ENCODE data around the gene HTRA1.

GRCh38 chr10:122462533-122463465 lies 1.4 kb downstream of the HTRA1 start:
- TF ChIP-seq POLR2A (IDR thresholded peaks at IDR 0.05), result no peak
- TF ChIP-seq, protein P1, sequence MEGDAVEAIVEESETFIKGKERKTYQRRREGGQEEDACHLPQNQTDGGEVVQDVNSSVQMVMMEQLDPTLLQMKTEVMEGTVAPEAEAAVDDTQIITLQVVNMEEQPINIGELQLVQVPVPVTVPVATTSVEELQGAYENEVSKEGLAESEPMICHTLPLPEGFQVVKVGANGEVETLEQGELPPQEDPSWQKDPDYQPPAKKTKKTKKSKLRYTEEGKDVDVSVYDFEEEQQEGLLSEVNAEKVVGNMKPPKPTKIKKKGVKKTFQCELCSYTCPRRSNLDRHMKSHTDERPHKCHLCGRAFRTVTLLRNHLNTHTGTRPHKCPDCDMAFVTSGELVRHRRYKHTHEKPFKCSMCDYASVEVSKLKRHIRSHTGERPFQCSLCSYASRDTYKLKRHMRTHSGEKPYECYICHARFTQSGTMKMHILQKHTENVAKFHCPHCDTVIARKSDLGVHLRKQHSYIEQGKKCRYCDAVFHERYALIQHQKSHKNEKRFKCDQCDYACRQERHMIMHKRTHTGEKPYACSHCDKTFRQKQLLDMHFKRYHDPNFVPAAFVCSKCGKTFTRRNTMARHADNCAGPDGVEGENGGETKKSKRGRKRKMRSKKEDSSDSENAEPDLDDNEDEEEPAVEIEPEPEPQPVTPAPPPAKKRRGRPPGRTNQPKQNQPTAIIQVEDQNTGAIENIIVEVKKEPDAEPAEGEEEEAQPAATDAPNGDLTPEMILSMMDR (IDR thresholded peaks at IDR 0.05 in 4 of 5, conservative IDR thresholded peaks at IDR 0.05 in 1 of 5), result no peak
